ENCODE results near the gene PRPF38A.

PRPF38A gene

DNA sequence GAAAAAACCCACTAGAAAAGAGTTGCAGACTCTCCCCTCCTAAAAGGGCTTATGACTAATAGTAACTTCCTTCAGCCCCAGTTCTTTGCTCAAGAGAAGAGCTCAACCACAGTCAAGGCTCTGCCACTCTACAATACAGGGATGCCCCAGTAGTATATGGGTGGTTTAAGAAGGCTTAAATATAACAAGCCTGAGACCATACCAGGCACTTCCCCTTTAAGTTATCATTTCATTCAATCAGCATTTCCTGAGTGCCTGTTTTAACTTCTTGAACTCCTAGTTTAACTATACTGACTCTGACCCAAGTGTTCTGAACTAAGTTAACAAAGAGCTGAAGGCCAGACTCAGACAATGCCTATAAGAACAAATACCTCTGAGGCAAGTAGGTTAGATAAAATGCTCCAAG, 19.8 kb downstream of the PRPF38A start:
- ChIA-PET CTCF (no interaction called here), POLR2A (ENCODE audit: low non-redundant PET) (no interaction called here)
- DNase-seq (ENCODE audit: low spot score) = no peak
- no peak overlapping the region for H3K27ac ChIP-seq
- TF ChIP-seq, protein P1, sequence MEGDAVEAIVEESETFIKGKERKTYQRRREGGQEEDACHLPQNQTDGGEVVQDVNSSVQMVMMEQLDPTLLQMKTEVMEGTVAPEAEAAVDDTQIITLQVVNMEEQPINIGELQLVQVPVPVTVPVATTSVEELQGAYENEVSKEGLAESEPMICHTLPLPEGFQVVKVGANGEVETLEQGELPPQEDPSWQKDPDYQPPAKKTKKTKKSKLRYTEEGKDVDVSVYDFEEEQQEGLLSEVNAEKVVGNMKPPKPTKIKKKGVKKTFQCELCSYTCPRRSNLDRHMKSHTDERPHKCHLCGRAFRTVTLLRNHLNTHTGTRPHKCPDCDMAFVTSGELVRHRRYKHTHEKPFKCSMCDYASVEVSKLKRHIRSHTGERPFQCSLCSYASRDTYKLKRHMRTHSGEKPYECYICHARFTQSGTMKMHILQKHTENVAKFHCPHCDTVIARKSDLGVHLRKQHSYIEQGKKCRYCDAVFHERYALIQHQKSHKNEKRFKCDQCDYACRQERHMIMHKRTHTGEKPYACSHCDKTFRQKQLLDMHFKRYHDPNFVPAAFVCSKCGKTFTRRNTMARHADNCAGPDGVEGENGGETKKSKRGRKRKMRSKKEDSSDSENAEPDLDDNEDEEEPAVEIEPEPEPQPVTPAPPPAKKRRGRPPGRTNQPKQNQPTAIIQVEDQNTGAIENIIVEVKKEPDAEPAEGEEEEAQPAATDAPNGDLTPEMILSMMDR (conservative IDR thresholded peaks at IDR 0.05; ENCODE audit: low read depth) = no peak

DNA sequence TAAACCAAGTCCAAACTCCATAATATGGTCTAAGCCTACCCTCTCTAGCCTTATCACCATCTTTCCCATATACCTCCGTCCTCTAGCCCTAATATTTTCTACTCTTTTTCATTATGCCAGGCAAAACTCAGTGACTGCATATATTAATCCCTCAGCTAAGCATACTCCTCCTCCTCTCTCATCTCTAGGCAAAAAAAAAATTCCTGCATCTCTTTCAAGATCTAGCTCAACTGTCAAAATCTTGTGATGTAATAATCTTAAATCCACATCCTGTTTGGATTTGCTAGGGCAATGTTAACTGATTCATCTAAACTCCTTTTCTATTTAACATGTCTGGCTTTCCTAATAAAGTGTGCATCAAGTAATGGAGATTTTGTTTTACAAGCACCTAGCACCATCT, 20.4 kb downstream of the PRPF38A start:
- H3K27ac ChIP-seq = no peak overlapping the region
- TF ChIP-seq, protein P1 (conservative IDR thresholded peaks at IDR 0.05; ENCODE audit: low read depth) = no peak
- CTCF ChIA-PET = no interaction called here
- POLR2A ChIA-PET (ENCODE audit: low non-redundant PET) = no interaction called here
- no peak for DNase-seq (ENCODE audit: low spot score)

DNA sequence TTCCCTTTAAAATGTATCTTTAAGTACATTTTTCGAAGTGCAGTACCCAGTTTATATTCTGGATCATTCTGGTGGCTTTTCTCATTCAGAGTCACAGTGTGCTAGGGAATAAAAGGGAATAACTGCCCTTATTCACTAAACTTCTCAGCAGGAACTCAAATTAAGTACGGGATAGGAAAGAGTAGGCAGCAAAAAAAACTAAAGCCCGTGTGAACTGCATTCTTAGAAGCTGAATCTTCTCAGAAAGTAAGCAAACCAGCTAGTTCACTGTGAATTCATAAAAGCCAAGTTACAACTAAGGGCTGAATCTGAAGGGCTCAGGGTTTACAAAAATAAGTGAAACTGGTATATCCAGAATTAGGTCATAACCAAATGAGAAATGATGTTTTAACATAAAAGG, 22.0 kb downstream of the PRPF38A start:
- peak; percentile 8 for DNase-seq (ENCODE audit: low spot score)
- H3K27ac ChIP-seq = no peak overlapping the region
- TF ChIP-seq, protein P1 (conservative IDR thresholded peaks at IDR 0.05; ENCODE audit: low read depth) = no peak
- ChIA-PET POLR2A (ENCODE audit: low non-redundant PET) (no interaction called here), CTCF (interaction anchor here (0.8 kb wide), 1 partner anchor 254 kb away, joined by 5 read pairs; no protein-coding TSS in a partner anchor)

- TF ChIP-seq, protein P1 (conservative IDR thresholded peaks at IDR 0.05; ENCODE audit: low read depth) = no peak
- no peak for DNase-seq (ENCODE audit: low spot score)
- ChIA-PET POLR2A (ENCODE audit: low non-redundant PET) (no interaction called here), CTCF (no interaction called here)
- H3K27ac ChIP-seq = no peak overlapping the region
Observed at GRCh38 chr1:52427152-52427551, 22.8 kb downstream of the PRPF38A start.

- TF ChIP-seq, protein P1 (conservative IDR thresholded peaks at IDR 0.05; ENCODE audit: low read depth) = no peak
- CTCF ChIA-PET = interaction anchor here (0.6 kb wide), 2 partner anchors 39 to 53 kb away, joined by 4 to 5 read pairs; no protein-coding TSS in a partner anchor
- H3K27ac ChIP-seq = no peak overlapping the region
- no peak for DNase-seq (ENCODE audit: low spot score)
- POLR2A ChIA-PET (ENCODE audit: low non-redundant PET) = no interaction called here
Observed at GRCh38 chr1:52432807-52433206, 28.4 kb downstream of the PRPF38A start.

DNA sequence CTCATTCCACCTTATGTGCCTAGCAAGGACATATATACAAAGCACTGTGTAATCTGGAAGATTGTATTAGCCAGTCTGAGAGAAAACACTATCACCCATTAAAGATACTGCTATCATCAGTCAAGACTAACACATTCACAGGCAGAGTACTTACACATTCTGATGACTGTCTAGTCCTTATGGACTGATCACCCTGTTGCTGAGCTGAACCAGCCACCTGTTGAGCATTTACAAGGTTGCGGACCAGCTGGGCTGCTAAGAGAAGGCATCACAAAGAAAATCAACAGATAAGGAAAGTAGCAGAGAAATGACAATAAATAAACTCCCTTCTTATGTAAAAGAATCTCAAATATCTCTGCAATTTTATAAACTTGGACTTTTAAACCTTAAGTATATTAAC, 30.8 kb downstream of the PRPF38A start:
- DNase-seq (ENCODE audit: low spot score) = no peak
- TF ChIP-seq, protein P1 (conservative IDR thresholded peaks at IDR 0.05; ENCODE audit: low read depth) = no peak
- CTCF ChIA-PET = no interaction called here
- no peak overlapping the region for H3K27ac ChIP-seq
- POLR2A ChIA-PET (ENCODE audit: low non-redundant PET) = no interaction called here

- CTCF ChIA-PET = no interaction called here
Observed at GRCh38 chr1:52435650-52436049, 31.2 kb downstream of the PRPF38A start.

More at GRCh38 chr1:52435650-52436049, 31.2 kb downstream of the PRPF38A start:
- TF ChIP-seq, protein P1 (conservative IDR thresholded peaks at IDR 0.05; ENCODE audit: low read depth) = no peak
- POLR2A ChIA-PET (ENCODE audit: low non-redundant PET) = no interaction called here
- no peak for DNase-seq (ENCODE audit: low spot score)
- no peak overlapping the region for H3K27ac ChIP-seq
